ENCODE results near the gene CD300A.
"Not testable (repeated sequence)": the region's sequence is repeated elsewhere in the genome, so short reads cannot be mapped to it uniquely, and the experiment has no call there.

Gene CD300A

DNA sequence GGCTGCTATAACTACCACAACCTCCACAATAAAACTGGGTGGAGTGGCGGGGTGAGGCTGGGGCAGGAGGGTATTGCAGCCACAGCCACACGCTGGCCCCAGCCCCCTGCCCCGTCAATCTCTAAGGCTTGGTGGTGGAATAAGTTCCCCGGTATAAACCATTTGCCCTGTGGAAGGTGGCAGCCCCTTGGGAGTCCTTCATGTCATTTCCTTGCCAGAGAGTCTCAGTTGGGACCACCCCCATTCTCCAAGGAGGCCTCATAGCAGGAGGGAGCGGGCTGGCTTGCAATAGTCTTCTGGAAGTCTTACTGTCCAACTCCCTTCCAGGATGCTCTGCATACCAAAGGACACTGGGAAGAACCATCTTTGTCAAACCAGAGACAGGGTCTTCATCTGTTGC is 19.4 kb downstream of the CD300A start:
- no peak for DNase-seq

DNA sequence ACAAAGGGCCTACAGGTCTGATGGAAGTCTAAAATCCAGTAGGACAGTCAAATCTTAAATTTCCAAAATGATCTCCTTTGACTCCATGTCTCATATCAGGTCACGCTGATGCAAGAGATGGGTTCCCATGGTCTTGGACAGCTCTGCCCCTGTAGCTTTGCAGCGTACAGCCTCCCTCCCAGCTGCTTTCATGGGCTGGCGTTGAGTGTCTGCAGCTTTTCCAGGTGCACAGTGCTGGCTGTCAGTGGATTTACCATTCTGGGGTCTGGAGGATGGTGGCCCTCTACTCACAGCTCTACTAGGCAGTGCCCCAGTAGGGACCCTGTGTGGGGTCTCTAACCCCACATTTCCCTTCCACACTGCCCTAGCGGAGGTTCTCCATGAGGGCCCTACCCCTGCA is 21.8 kb downstream of the CD300A start:
- DNase-seq: not testable (repeated sequence)

DNA sequence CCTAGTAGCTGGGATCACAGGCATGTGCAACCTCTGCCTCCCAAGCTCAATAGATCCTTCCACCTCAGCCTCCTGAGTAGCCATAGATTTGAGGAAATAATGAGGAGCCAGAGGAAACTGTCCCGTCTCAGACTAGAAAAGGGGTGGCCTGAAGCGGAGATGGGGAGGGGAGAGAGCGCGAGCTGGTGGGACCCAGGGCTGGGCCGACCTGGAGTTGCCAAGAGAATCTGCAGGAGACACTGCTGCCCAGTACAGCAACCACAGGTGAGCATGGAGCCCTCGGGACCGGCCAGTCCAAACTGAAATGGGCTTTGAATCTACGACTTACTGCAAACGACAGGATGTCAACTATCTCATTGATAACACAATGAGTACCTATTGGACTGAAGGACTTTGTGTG is 24.3 kb downstream of the CD300A start:
- DNase-seq: no peak

DNA sequence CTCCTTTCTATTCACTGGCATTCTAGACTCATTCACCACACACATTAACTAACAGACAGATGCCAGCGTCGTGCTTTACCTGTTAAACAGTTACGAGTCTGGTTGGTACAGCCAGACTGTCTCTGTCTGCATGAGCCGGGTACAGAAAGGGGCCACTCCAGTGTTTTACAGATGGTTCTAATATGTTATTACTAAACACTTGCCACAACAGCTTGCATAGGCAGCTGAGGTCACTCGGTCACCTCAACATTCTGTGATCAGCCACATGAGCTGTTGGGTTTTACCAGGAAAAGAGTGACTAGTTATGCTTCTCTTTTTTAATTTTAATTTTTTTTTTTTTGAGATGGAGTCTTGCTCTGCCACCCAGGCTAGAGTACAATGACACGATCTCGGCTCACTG is 25.2 kb downstream of the CD300A start:
- no peak for DNase-seq

DNA sequence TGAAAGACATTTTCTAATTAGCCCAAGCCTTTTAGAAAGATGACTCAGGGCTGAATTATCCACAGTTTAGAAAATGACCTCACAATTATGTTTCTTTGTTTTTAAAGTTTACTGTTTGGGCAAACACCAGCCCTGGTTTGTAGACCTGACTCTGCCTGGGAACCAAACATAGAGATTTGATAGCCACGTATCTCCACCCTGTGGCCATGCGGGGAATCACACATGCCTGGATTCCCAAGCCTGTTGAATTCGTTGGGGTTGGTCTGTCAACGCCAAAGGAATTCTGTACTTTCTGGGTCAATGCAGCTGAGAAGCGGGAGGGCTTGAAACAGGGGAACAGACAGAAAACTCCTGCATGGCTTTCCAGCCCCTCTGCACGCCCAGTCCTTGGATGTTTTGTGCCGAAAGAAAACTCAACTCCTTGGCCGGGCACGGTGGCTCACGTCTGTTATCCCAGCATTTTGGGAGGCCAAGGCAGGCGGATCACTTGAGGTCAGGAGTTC is 26.9 kb downstream of the CD300A start:
- DNase-seq: peak; percentile 54

DNA sequence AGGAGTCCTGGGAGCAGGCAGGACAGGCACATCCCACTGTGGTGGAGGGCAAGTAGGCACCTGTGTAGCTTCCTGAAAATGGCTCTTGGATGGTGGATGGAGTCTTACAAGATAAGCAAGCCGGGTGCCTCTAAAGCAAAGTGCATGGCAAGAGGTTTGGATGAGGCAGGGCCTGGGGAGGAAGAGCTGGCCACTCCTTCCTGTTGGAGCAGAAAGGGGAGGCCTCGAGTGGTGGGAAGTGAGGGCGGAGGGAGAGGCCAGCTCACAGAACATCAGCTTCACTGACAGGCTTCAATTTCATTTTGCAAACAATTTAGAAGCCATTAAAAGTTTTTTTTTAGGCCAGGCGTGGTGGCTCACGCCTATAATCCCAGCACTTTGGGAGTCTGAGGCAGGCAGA is 31.0 kb downstream of the CD300A start:
- DNase-seq: no peak

DNA sequence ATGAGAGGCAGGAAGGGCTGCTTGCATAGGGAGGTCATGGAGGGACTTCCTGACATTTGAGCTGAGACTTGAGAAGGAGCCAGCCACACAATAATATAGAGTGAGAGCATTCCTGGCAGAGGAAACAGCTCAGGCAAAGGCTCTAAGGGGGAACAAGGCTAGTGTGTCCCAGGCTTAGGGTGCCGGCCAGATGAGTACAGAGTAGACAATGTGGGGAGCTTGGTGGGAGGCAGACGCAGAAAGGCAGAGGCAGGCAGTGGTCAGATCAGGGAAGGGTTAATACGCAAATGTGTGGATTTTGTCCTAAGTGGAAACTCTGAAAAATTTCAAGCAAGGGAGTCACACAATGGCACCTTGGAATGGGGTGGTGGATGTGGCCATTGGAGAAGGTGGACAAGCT is 33.6 kb downstream of the CD300A start:
- no peak for DNase-seq

DNA sequence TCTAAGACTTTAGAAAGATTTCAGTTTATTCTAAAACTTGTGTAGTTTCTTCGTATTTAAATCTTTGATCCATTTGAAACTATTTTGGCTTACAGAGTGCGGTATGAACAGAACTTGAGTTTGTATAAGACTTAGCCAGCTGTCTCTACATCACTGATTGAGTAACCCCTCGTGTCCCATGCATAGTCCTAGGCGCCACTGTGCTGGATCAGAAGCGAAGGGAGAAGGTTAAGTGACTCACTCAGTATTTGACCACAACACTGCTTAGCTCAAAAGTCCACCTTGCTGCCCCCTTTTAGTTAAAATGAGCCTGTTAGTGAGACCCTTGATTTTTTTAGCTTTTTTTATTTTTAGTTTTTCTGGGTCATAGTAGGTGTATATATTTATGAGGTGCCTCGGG is 36.4 kb downstream of the CD300A start:
- DNase-seq: no peak

DNA sequence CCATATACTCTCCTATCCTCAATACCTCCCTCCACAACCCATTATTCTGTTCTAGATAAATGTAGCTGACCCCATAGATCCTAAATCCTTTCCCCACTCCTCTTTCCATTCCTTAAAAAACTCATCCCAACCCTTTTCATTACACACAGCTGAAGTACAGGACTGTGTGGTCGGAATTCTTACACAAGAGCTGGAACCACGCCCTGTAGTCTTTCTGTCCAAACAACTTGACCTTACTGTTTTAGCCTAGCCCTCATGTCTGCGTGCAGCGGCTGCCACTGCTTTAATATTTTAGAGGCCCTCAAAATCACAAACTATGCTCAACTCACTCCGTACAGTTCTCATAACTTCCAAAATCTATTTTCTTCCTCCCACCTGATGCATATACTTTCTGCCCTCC is 37.5 kb downstream of the CD300A start:
- DNase-seq: not testable (repeated sequence)

DNA sequence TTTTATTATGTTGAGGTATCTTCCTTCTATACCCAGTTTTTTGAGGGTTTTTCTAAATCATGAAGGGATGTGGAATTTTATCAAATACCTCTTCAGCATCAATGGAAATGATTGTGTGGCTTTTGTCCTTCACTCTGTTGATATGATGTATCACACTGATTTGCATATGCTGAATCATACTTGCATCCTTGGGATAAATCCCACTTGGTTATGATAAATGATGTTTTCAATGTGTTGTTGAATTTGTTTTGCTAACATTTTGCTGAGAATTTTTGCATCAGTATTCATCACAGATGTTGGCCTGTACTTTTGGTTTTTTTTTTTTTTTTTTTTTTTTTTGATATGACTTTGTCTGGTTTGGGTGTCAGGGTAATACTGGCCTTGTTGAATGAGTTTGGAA is 41.7 kb downstream of the CD300A start:
- DNase-seq: no peak

DNA sequence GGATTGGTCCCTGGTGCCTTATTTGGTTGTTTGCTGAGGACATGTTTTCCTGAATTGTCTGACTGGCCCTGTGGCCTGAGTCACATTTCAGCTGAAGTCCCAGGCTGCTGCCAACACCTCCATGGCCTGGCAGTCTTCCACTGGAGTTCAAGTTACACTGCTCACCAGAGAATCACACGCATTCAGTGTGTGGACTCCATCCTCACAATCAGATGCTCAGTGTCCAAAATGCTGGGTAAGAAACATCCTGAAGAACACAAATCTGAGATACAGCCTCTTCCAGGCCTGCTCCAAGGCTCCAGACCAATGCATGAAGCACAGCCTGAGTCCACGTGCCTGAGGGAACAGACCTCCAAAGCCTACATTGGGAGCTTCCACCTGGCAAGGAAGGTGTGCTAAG is 45.6 kb downstream of the CD300A start:
- DNase-seq: no peak

DNA sequence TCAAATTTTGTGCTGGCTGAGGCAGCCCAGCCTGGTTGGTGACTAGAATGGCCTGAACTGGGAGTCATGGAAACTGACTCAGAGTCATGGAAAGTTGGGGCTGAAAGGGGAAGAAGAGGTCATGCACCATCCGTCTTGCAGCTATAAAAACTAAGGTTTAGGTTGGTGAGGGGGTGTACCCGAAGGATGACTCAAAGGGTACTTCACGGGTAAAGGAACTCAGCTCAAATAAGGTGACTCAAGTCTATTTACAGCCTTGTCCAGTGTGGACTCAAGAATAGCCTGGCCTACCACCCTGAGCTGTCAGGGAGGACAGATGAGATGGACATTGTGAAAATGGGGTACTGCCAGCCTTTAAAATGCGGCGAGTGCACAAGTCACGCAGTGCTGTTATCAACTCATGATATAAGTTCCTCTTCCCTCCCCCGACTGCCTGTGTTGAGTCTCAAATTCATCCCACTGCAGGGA is 46.2 kb downstream of the CD300A start:
- peak; percentile 69 for DNase-seq

DNA sequence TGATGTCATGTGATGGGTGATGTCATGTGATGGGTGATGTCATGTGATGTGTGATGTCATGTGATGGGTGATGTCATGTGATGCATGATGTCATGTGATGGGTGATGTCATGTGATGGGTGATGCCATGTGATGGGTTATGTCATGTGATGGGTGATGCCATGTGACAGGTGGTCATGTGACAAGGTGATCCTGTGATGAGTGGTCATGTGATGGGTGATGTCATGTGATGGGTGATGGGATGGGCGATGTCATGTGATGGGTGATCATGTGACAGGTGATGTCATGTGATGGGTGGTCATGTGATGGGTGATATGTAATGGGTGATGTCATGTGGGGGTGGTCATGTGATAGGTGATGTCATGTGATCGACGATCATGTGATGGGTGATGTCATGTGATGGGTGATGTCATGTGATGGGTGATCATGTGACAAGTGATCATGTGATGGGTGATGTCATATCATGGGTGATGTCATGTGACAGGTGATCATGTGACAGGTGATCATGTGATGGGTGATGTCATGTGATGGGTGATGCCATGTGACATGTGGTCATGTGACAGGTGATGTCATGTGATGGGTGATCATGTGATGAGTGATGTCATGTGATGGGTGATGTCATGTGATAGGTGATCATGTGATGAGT is 47.7 kb downstream of the CD300A start:
- DNase-seq: peak; percentile 59

DNA sequence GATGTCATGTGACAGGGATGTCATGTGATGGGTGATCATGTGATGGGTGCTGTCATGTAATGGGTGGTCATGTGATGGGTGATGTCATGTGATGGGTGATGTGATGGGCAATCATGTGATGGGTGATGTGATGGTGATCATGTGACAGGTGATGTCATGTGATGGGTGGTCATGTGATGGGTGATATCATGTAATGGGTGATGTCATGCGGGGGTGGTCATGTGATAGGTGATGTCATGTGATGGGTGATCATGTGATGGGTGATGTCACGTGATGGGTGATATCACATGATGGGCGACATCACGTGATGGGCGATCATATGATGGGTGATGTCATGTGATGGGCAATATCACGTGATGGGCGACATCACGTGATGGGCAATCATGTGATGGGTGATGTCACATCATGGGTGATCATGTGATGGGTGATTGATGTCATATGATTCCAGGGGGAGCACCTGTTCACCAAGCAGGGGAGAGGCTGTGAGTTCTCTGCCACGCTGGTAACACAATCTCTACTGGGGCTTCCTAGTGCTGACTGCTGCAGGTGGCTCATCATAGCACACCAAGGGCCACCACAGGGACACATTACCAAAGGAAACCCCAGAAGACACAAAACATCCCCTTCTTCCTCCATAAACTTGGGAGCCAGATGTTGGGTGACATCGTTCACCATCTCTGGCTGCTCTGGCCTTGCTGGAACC is 48.3 kb downstream of the CD300A start:
- peak; percentile 57 for DNase-seq

DNA sequence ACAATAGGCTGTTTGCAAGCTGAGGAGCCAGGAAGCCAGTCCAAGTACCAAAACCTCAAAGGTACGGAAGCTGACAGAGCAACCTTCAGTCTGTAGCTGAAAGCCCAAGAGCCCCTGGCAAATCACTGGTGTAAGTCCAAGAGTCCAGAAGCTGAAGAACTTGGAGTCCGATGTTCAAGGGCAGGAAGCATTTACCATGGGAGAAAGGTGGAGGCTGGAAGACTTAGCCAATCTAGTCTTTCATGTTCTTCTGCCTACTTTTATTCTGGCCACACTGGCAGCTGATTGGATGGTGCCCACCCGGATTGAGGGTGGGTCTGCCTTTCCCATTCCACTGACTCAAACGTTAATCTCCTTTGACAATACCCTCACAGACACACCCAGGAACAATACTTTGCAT is 49.5 kb downstream of the CD300A start:
- DNase-seq: no peak

DNA sequence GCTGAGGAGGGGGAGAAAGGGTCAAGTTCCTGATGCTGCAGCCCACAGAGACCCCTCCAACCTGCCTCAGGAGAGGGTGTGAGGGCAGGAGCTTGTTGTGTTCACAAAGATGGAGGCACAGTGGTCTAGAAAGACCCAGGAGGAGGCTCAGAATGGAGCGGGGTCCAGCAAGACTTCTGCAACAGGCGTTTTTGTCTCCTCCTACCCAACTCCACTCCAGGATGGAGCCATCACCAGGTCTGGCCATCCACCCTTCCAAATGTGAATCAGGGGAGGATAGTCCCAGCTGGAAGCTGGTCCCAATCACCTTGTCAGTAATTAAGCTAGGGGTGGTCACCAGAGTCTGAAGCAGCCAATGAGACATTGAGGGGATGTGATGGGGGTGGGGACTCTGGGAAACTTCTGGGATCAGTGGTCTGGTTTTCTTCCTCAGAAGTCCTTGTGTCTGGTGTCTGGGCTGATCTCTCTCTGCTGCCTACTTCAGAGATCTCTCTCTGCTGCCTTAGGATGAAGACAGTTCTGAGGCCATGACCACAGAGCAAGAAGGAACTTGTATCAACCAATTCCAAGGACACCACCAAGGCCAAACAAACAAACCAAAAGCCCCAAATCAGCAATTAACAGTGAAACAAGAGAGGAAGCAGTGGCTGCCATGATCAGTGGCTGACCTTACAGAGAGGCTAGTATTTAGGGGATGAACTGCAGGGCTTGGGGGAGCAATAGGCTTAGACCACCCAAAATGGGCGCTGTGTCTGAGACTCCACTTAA is 50.3 kb downstream of the CD300A start:
- DNase-seq: no peak

DNA sequence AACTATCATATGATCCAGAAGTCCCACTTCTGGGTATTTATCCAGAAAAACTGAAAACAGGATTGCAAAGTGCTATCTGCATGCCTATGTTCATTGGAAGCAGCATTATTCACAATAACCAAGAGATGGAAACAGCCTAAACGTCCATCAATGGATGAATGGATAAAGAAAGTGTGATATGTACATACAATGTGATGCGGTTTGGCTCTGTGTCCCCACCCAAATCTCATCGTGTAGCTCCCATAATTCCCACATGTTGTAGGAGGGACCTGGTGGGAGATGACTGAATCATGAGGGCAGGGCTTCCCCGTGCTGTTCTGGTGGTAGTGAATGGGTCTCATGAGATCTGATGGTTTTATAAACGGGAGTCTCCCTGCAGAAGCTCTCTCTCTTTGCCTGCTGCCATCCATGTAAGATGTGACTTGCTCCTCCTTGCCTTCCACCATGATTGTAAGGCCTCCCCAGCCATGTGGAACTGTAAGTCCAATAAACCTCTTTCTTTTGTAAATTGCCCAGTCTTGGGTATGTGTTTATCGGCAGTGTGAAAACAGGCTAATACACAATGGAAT is 52.1 kb downstream of the CD300A start:
- not testable (repeated sequence) for DNase-seq

DNA sequence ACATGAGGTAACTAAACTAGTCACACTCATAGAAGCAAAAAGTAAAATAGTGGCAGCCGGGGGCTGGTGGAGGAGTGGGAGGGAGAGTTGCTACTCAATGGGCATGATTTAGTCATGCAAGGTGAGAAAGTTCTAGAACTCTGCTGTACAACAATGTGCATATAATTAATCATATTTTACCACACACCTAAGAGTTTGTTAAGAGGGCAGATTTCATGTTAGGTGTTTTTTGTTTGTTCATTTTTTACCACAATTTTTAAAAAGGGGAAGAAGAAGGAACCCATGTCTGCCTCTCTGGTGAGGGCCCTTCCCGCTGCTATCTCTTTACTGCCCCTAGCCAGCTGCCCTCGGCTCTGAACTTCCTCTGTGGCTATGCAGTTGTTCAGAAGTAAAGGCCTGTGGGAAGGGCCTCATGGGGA is 53.6 kb downstream of the CD300A start:
- peak; percentile 56 for DNase-seq

DNA sequence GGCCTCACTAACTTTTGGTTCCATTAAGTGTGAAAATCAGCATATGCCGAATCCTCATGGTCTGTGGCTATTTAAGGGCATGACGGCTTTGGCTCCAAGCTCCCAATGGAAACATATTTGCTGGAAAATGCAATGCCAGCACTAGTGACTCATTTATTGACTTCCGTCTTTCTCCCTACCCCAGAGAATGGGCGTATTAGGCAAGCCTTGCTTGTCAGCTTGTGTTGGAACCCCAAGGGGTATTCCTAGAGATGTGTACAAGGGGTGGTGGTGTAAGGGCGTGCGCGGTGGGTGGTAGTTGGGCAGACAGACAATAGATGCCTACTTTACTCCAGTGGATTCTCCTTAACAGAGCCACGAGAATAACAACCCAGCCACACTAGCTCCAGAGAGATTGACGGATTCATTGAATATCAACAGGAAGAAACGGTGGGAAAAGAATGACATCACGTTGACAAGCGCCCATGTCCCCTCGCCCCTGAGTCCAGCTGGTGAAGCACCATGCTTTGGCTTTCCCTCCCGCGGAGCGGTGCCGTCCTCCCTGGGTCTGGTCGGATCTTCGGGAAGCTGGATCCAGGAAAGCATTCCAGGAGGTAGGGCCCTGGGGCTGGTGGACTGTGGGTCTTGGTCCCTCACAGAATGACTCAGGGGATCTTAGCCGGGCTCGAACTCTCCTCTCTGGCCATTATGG is 54.5 kb downstream of the CD300A start:
- DNase-seq: no peak

DNA sequence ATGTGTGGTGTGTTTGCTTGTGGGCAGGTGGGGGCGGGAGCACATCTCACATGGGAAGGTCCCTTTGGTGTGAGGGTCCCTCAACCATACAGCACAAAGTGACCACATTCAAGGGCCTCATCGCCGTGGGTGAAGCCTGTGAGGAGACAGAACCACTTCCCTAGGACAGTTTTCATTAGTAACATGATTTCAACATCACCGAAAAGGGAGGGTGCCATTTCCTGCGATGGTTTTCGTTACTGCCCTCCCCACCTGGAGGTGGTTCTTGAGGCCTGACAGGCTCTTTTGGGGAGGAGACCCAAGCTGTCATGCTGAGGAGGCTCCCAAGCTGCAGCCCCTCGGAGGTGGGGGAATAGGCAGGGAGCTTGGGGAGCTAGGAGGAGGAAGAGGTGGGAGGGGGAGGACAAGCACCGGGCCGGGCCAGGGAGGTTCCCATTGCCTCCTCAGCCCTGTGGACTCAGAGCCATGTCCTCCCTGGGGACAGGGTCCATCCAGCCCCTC is 55.3 kb downstream of the CD300A start:
- no peak for DNase-seq

DNA sequence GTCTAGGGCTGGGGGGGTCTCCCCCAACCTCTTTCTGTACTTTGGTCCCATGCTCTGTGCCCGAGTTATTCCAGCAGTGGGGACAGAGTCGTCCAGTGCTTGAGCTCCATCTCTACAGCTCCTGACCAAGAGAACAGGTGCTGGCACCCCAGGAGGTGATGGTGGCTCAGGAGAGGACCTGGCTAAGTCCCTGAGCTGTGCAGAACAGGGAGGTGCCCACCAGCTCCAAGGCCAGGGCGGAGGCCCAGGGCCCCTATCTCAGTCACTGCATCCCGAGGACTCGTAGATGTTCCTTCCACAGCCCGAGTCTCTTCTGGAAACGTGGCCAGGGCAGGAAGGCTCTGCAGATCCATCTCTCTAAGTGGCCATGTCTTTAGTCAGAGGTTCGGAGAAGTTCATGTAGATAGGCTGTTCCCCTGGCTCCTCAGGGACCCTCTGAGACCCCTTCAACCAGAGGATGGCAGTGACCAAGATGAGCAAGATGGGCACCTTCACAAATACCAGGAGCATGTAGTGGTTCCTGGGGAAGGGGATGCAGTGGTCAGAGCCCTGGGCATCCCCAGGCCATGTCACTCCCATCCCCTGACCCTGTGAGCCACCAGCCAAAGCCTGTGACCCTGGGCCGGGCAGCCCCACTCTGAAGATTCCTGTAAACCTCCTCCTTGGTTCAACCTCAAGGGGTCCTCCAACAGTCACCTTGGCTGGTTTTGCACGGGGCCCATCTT is 56.1 kb downstream of the CD300A start:
- no peak for DNase-seq

DNA sequence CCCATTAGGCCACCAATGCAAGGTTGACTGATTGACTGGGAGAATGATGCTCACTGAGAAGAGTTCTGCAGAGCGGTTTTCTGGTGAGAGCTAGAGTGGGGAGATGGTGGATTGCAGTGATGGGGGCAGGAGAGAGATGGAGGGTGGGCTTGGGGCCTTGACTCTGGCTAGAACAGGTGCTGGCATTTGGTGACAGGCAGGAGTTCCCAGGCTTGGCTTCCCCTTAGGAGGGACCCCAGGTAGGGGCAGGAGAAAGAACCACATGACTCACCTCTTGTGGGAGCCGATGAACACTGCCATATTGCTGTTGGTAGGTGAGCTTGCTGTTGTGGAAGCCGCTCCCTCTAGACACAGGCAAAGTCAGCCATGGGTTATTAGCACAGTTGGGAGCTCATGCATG is 56.9 kb downstream of the CD300A start:
- no peak for DNase-seq

All from stimulated activated CD4-positive, alpha-beta T cell treated with anti-CD3 and anti-CD28 coated beads, Interleukin-1b, Interleukin-23, amount 100 ng/mL, for 48 hours (primary cell).